Activated T-helper 2 cell treated with anti-CD3 and anti-CD28 coated beads, Interferon-gamma antibody, Interleukin-2, Interleukin-4, amounts not matched to agents 10 μg/mL and 5 μg/mL and 100 μg/mL, durations not matched to agents 14 hours and 24 hours and 36 hours (primary cell): ENCODE results near the gene PTPRG. TPM values are rescaled to one million over a fixed set of nuclear protein-coding genes. Genes with fewer than 3 reads are reported as not detected.

Source experiments
- DNase-seq: peaks from one replicate; pipeline ENCODE4 v3.0.0; 2021; ENCODE audit warnings: low spot score
- H3K27ac Mint-ChIP-seq: one replicate; pipeline ENCODE4 v1.8.0; 2021; ENCODE audit warnings: mixed read lengths
- H3K27me3 Mint-ChIP-seq: one replicate; pipeline ENCODE4 v1.8.0; 2021; ENCODE audit warnings: low read depth, mixed read lengths
- H3K36me3 Mint-ChIP-seq: one replicate; pipeline ENCODE4 v1.8.0; 2021; ENCODE audit warnings: low read depth, mixed read lengths
- H3K4me1 Mint-ChIP-seq: one replicate; pipeline ENCODE4 v1.8.0; 2021; ENCODE audit warnings: low read depth, mixed read lengths
- H3K4me3 Mint-ChIP-seq: one replicate; pipeline ENCODE4 v1.8.0; 2021; ENCODE audit warnings: low read depth, mild to moderate bottlenecking, moderate library complexity, mixed read lengths
- H3K9me3 Mint-ChIP-seq: one replicate; pipeline ENCODE4 v1.8.0; 2021; ENCODE audit warnings: mixed read lengths
- intact Hi-C: fragments of 100-400 bp; cut with micrococcal nuclease; formaldehyde crosslinking; loops from one replicate; pipeline ENCODE4 v1.15.1; 2023
- total RNA-seq: library from RNA; stranded (reverse); gene quantifications from 2 replicates; pipeline ENCODE4 v1.2.3, GENCODE V29; 2022

The PTPRG gene
- total RNA-seq, 1 donor from 2014 or later, result 5.1 TPM

GRCh38 chr3:62134061-62134496 lies 572.7 kb downstream of the PTPRG start:
- Mint-ChIP-seq H3K27me3 (no peaks in the 10 kb centered on the region), H3K4me3 (no peak overlapping the region), H3K36me3 (no peaks in the 10 kb centered on the region), H3K9me3 (no peaks in the 10 kb centered on the region), H3K4me1 (no peaks in the 10 kb centered on the region), H3K27ac (no peak overlapping the region)
- intact Hi-C loops, result no loop called here
- no peak for DNase-seq

DNA sequence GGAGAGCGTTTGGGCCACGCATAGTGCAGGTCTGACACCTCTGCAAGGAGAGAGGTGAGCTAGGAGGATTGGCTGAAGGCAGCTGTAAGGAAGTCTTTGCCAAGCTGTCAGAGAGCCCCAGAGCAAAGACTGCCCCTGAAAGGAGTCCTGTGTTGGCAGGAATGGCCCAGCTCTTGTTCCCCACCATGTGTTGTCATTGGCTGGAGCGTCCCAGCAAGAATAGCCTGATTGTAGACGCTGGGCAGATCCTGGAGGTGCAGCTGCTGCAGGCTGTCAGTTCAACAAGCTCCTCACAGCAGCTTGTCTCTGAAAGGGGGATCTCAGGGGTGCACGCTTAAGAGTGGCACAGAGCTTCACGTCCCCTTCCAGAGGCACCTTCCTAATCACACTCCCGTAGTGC lies 574.4 kb downstream of the PTPRG start:
- no peaks in the 10 kb centered on the region for H3K36me3 Mint-ChIP-seq
- H3K27ac Mint-ChIP-seq, result no peak overlapping the region
- H3K27me3 Mint-ChIP-seq, result no peaks in the 10 kb centered on the region
- H3K4me1 Mint-ChIP-seq, result no peaks in the 10 kb centered on the region
- no peaks in the 10 kb centered on the region for H3K9me3 Mint-ChIP-seq
- intact Hi-C loops, result no loop called here
- no peak for DNase-seq
- H3K4me3 Mint-ChIP-seq, result no peak overlapping the region

DNA sequence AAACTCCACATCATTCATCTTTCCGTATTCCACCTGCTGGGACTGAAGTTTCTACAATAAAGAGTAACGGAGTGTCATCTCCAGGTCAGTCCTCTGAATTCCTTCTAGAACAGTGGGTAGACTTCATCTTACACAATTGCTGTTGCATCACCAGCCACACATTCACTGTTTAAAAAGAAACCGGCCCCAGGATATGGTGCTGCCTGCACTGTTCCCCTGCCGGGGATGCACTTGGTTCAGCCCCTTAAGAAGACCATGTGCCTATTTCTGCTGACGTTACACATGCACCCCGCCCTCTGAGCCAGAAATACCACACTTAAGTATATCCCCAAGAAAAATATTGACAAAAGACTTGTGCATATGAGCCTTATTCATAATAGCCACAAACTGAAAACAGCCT lies 578.6 kb downstream of the PTPRG start:
- H3K4me1 Mint-ChIP-seq, result no peaks in the 10 kb centered on the region
- DNase-seq, result no peak
- H3K36me3 Mint-ChIP-seq, result no peaks in the 10 kb centered on the region
- H3K27ac Mint-ChIP-seq, result no peak overlapping the region
- H3K9me3 Mint-ChIP-seq, result no peaks in the 10 kb centered on the region
- no peaks in the 10 kb centered on the region for H3K27me3 Mint-ChIP-seq
- H3K4me3 Mint-ChIP-seq, result no peak overlapping the region
- intact Hi-C loops, result no loop called here

DNA sequence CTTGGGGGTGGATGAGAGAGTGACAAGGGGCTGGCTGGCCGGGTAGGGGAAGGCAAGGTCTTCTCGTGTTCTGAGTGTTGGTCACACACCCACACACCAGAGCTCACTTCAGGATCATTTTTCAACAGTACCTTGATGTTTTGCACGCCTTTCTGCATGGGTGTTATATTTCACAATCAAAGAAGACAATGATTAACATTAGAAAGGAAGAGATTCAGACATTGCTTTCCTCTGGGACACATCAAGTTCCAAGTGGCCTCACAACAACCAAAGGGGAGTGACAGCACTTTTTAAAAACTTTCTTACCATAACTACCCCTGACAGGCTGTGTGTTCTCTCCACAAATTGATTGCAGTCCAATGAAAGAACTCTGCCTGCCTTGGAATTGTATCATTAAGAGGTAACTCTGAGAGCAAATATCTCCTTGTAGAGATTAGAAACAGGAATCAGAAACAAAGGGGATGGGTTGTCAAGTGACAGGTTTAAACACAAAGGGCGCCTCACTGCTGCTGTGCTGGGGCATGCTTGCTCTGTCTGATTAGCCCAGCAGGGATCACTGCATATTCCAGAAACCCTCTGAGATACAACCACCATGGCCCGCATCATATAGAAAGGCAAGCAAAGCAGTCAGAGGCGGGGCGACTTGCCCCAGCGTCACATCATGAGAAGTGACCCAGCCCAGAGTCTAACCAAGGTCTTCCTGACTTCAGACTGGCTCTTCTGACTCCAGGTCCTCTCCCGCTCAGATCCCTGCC lies 581.1 kb downstream of the PTPRG start:
- H3K27ac Mint-ChIP-seq, result no peak overlapping the region
- H3K36me3 Mint-ChIP-seq, result no peaks in the 10 kb centered on the region
- intact Hi-C loops, result no loop called here
- H3K27me3 Mint-ChIP-seq, result no peaks in the 10 kb centered on the region
- no peaks in the 10 kb centered on the region for H3K9me3 Mint-ChIP-seq
- DNase-seq, result no peak
- H3K4me3 Mint-ChIP-seq, result no peak overlapping the region
- no peaks in the 10 kb centered on the region for H3K4me1 Mint-ChIP-seq

DNA sequence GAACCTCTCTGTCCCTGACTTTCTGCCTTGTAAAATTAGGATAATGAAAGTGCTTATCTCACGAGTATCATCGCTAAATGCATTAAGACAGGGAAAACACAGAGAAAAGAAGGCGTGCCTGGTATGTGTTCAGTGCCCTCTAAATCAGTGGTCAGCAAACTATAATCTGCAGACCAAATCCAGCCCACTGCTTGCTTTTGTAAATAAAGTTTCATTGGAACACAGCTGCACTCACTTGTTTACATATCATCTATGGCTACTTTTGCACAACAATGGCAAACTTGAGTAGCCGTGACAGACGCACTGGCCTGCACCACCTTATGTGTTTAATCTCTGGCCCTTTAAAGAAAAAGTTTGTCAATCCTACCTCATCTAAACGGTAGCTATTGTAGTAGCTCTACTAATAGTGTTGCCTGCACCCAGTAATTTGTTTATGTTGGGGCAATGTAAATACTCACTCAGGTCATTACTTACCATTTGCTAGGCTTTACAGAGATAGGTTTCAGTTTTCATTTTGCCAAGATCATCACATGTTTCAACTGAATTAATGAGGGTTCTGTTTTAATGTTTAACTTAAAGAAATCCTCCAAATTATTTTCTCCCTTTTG lies 582.6 kb downstream of the PTPRG start:
- no peak overlapping the region for H3K4me3 Mint-ChIP-seq
- no peak overlapping the region for H3K27ac Mint-ChIP-seq
- H3K9me3 Mint-ChIP-seq, result no peaks in the 10 kb centered on the region
- intact Hi-C loops, result no loop called here
- no peak for DNase-seq
- no peaks in the 10 kb centered on the region for H3K27me3 Mint-ChIP-seq
- no peaks in the 10 kb centered on the region for H3K4me1 Mint-ChIP-seq
- no peaks in the 10 kb centered on the region for H3K36me3 Mint-ChIP-seq

- H3K27me3 Mint-ChIP-seq, result no peaks in the 10 kb centered on the region
- DNase-seq, result no peak
- H3K27ac Mint-ChIP-seq, result no peak overlapping the region
- H3K4me3 Mint-ChIP-seq, result no peak overlapping the region
- intact Hi-C loops, result no loop called here
- no peaks in the 10 kb centered on the region for H3K9me3 Mint-ChIP-seq
- H3K36me3 Mint-ChIP-seq, result no peaks in the 10 kb centered on the region
- no peaks in the 10 kb centered on the region for H3K4me1 Mint-ChIP-seq
Observed at GRCh38 chr3:62144482-62144881, 583.1 kb downstream of the PTPRG start.

DNA sequence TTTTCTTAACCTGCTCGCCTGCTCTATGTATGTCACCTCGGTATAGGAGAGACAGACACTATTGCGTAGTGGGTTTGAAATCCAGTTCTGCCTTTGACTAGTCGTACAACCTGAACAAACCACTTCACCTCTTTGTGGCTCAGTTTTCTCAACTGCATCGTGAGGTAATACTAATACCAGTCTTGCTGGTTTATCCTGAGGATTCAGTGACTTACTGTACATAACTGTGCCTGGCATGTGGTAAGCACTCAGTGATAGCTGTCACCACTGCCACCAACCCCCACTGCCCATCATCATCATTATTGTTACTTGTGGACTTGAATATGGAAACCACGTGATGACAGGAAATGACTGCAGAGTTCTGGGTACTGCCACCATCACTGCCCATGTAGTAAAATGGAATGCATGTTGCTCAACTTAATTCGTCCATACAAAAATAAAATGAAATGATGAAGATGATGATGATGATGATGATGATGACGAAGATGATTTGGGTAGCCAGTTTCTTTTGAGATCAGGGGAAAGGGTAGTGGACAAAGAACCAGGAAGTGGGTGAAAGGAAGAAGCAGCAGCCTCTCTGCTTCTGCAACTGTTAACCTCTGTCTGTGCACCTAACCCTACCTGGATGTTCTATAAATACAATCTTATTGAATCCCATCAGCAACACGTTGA lies 583.9 kb downstream of the PTPRG start:
- Mint-ChIP-seq H3K4me3 (no peak overlapping the region), H3K36me3 (no peaks in the 10 kb centered on the region), H3K27ac (no peak overlapping the region), H3K27me3 (no peaks in the 10 kb centered on the region), H3K9me3 (no peaks in the 10 kb centered on the region), H3K4me1 (no peaks in the 10 kb centered on the region)
- DNase-seq, result no peak
- intact Hi-C loops, result no loop called here

- no peaks in the 10 kb centered on the region for H3K4me1 Mint-ChIP-seq
- H3K27ac Mint-ChIP-seq, result no peak overlapping the region
- H3K27me3 Mint-ChIP-seq, result no peaks in the 10 kb centered on the region
- H3K36me3 Mint-ChIP-seq, result no peaks in the 10 kb centered on the region
- intact Hi-C loops, result no loop called here
- no peaks in the 10 kb centered on the region for H3K9me3 Mint-ChIP-seq
- DNase-seq, result no peak
- H3K4me3 Mint-ChIP-seq, result no peak overlapping the region
Observed at GRCh38 chr3:62149539-62149938, 588.2 kb downstream of the PTPRG start.

DNA sequence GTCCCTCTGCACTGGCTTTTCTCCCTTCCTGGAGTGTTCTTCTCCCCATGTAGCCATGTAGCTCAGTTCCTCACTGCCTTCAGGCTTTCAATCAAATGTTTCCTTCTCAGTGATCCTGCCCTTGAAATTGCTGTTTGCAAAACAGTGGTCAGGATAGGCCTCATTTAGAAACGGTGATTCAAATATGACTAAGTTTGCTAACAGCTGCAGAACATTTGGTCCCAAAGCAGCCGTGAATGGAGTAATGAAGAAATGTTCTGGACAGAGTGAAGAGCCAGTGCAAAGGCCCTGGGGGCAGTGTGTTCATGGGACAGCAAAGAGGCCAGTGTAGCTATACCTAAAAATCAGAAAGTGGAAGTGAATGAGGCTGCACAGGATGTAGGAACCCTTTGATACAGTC lies 588.6 kb downstream of the PTPRG start:
- Mint-ChIP-seq H3K27me3 (no peaks in the 10 kb centered on the region), H3K4me1 (no peaks in the 10 kb centered on the region), H3K4me3 (no peak overlapping the region), H3K36me3 (no peaks in the 10 kb centered on the region), H3K27ac (no peak overlapping the region), H3K9me3 (no peaks in the 10 kb centered on the region)
- intact Hi-C loops, result no loop called here
- no peak for DNase-seq

GRCh38 chr3:62151591-62151990 lies 590.2 kb downstream of the PTPRG start:
- Mint-ChIP-seq H3K4me1 (no peaks in the 10 kb centered on the region), H3K36me3 (no peaks in the 10 kb centered on the region), H3K27ac (no peak overlapping the region), H3K27me3 (no peaks in the 10 kb centered on the region), H3K4me3 (no peak overlapping the region), H3K9me3 (no peaks in the 10 kb centered on the region)
- intact Hi-C loops, result no loop called here
- no peak for DNase-seq

GRCh38 chr3:62153231-62153630 lies 591.9 kb downstream of the PTPRG start:
- Mint-ChIP-seq H3K27ac (no peak overlapping the region), H3K27me3 (no peaks in the 10 kb centered on the region), H3K4me1 (no peaks in the 10 kb centered on the region), H3K4me3 (no peak overlapping the region), H3K9me3 (no peaks in the 10 kb centered on the region), H3K36me3 (no peaks in the 10 kb centered on the region)
- intact Hi-C loops, result no loop called here
- DNase-seq, result no peak

- Mint-ChIP-seq H3K9me3 (no peaks in the 10 kb centered on the region), H3K36me3 (no peaks in the 10 kb centered on the region), H3K27me3 (no peaks in the 10 kb centered on the region), H3K4me3 (no peak overlapping the region), H3K27ac (no peak overlapping the region), H3K4me1 (no peaks in the 10 kb centered on the region)
- DNase-seq, result no peak
- intact Hi-C loops, result no loop called here
Observed at GRCh38 chr3:62154457-62155148, 593.2 kb downstream of the PTPRG start.
